Memory B cell (primary cell): Measurements from ENCODE around the gene ZMPSTE24.
"Not testable (repeated sequence)": the region's sequence is repeated elsewhere in the genome, so short reads cannot be mapped to it uniquely, and the experiment has no call there.

ENCODE experiments used
- ATAC-seq: fragments of 150-1000 bp; cut with Tn5 transposase; 2 replicates; pipeline ENCODE4 v1.10.0; 2021; ENCODE audit warnings: low read depth, mild to moderate bottlenecking, moderate library complexity
- DNase-seq, 2 donors: peaks; one replicate each; pipeline ENCODE4 v3.0.0; 2022; ENCODE audit warnings: low spot score in 2 of 2
- H3K27ac Mint-ChIP-seq: one replicate; pipeline ENCODE4 v1.8.0; 2022; ENCODE audit warnings: mild to moderate bottlenecking, moderate library complexity, mixed read lengths
- H3K27me3 Mint-ChIP-seq: one replicate; pipeline ENCODE4 v1.8.0; 2022; ENCODE audit warnings: mixed read lengths
- H3K36me3 Mint-ChIP-seq: one replicate; pipeline ENCODE4 v1.8.0; 2022; ENCODE audit warnings: mild to moderate bottlenecking, mixed read lengths
- H3K4me1 Mint-ChIP-seq: one replicate; pipeline ENCODE4 v1.8.0; 2022; ENCODE audit warnings: mixed read lengths
- H3K4me3 Mint-ChIP-seq: one replicate; pipeline ENCODE4 v1.8.0; 2022; ENCODE audit warnings: mild to moderate bottlenecking, moderate library complexity, mixed read lengths
- H3K9me3 Mint-ChIP-seq: one replicate; pipeline ENCODE4 v1.8.0; 2022; ENCODE audit warnings: mixed read lengths

ZMPSTE24 gene

GRCh38 chr1:40313958-40314720 is 56.1 kb downstream of the ZMPSTE24 start:
- DNase-seq = no peak
- H3K4me1 Mint-ChIP-seq = peaks cover 42% of the 10 kb centered on the region

GRCh38 chr1:40314721-40315238 is 56.7 kb downstream of the ZMPSTE24 start:
- Mint-ChIP-seq H3K27ac (peak overlapping the region; percentile 85), H3K4me1 (peaks cover 42% of the 10 kb centered on the region), H3K4me3 (peak overlapping the region; percentile 83)

More at GRCh38 chr1:40313958-40314720, 56.1 kb downstream of the ZMPSTE24 start:
- peak overlapping the region; percentile 83 for H3K4me3 Mint-ChIP-seq
- no peaks in the 10 kb centered on the region for H3K36me3 Mint-ChIP-seq
- ATAC-seq = no peak
- H3K27ac Mint-ChIP-seq = peak overlapping the region; percentile 85
- H3K27me3 Mint-ChIP-seq = no peaks in the 10 kb centered on the region
- H3K9me3 Mint-ChIP-seq = no peaks in the 10 kb centered on the region

GRCh38 chr1:40315239-40315794 is 57.3 kb downstream of the ZMPSTE24 start:
- Mint-ChIP-seq H3K9me3 (no peaks in the 10 kb centered on the region), H3K36me3 (no peaks in the 10 kb centered on the region), H3K27me3 (no peaks in the 10 kb centered on the region), H3K4me3 (peak overlapping the region; percentile 83), H3K4me1 (peaks cover 42% of the 10 kb centered on the region), H3K27ac (peak overlapping the region; percentile 85)
- DNase-seq = peak; percentile 92 to 93
- ATAC-seq = peak; percentile 67

More at GRCh38 chr1:40314721-40315238, 56.7 kb downstream of the ZMPSTE24 start:
- no peaks in the 10 kb centered on the region for H3K9me3 Mint-ChIP-seq
- H3K36me3 Mint-ChIP-seq = no peaks in the 10 kb centered on the region
- DNase-seq (peak in 1 of 2 donors; percentile 31), ATAC-seq (no peak)
- H3K27me3 Mint-ChIP-seq = no peaks in the 10 kb centered on the region

GRCh38 chr1:40315795-40316594 is 58.0 kb downstream of the ZMPSTE24 start:
- Mint-ChIP-seq H3K27ac (peak overlapping the region; percentile 77), H3K27me3 (no peaks in the 10 kb centered on the region)
- peak; percentile 4 for ATAC-seq

GRCh38 chr1:40316595-40317393 is 58.8 kb downstream of the ZMPSTE24 start, which contains the start of gene COL9A2:
COL9A2 (minus strand) TSS chr1:40317286; CDS start chr1:40317197, 89 bp downstream.
- no peaks in the 10 kb centered on the region for H3K36me3 Mint-ChIP-seq
- H3K9me3 Mint-ChIP-seq = no peaks in the 10 kb centered on the region
- ATAC-seq (peak; percentile 69), DNase-seq (peak; percentile 66 to 74)
- peak within 1 kb of the TSS; percentile 83 for H3K4me3 Mint-ChIP-seq
- H3K27ac Mint-ChIP-seq = peak within 1 kb of the TSS; percentile 77
- H3K27me3 Mint-ChIP-seq = no peaks in the 10 kb centered on the region
- peaks cover 36% of the 10 kb centered on the region for H3K4me1 Mint-ChIP-seq

More at GRCh38 chr1:40315795-40316594, 58.0 kb downstream of the ZMPSTE24 start:
- Mint-ChIP-seq H3K9me3 (no peaks in the 10 kb centered on the region), H3K36me3 (no peaks in the 10 kb centered on the region), H3K4me3 (peak overlapping the region; percentile 83), H3K4me1 (peaks cover 38% of the 10 kb centered on the region)
- peak in 1 of 2 donors; percentile 51 for DNase-seq

- no peak for DNase-seq
- Mint-ChIP-seq H3K4me1 (peaks cover 35% of the 10 kb centered on the region), H3K27me3 (no peaks in the 10 kb centered on the region), H3K9me3 (no peaks in the 10 kb centered on the region), H3K36me3 (no peaks in the 10 kb centered on the region), H3K4me3 (peak overlapping the region; percentile 80), H3K27ac (no peak overlapping the region)
- ATAC-seq = no peak
Measured at GRCh38 chr1:40317394-40318074, 59.5 kb downstream of the ZMPSTE24 start.

GRCh38 chr1:40318476-40318875 is 60.4 kb downstream of the ZMPSTE24 start:
- Mint-ChIP-seq H3K4me1 (peaks cover 28% of the 10 kb centered on the region), H3K27me3 (no peaks in the 10 kb centered on the region), H3K4me3 (no peak overlapping the region), H3K27ac (no peak overlapping the region), H3K36me3 (no peaks in the 10 kb centered on the region), H3K9me3 (no peaks in the 10 kb centered on the region)
- ATAC-seq (no peak), DNase-seq (no peak)

GRCh38 chr1:40318970-40319621 is 61.1 kb downstream of the ZMPSTE24 start:
- DNase-seq (no peak), ATAC-seq (no peak)
- Mint-ChIP-seq H3K27ac (no peak overlapping the region), H3K27me3 (no peaks in the 10 kb centered on the region), H3K9me3 (no peaks in the 10 kb centered on the region), H3K36me3 (no peaks in the 10 kb centered on the region), H3K4me3 (no peak overlapping the region), H3K4me1 (peaks cover 21% of the 10 kb centered on the region)

GRCh38 chr1:40331403-40331802 is 73.4 kb downstream of the ZMPSTE24 start:
- not testable (repeated sequence) for H3K36me3 Mint-ChIP-seq, H3K27me3 Mint-ChIP-seq, H3K4me1 Mint-ChIP-seq

GRCh38 chr1:40332695-40333094 is 74.7 kb downstream of the ZMPSTE24 start:
- no peak overlapping the region for H3K27ac Mint-ChIP-seq
- peaks cover 3% of the 10 kb centered on the region for H3K9me3 Mint-ChIP-seq
- H3K4me3 Mint-ChIP-seq = no peak overlapping the region
- no peaks in the 10 kb centered on the region for H3K4me1 Mint-ChIP-seq
- no peaks in the 10 kb centered on the region for H3K27me3 Mint-ChIP-seq
- ATAC-seq = no peak
- H3K36me3 Mint-ChIP-seq = no peaks in the 10 kb centered on the region
- no peak for DNase-seq

More at GRCh38 chr1:40331403-40331802, 73.4 kb downstream of the ZMPSTE24 start:
- not testable (repeated sequence) for H3K9me3 Mint-ChIP-seq, H3K27ac Mint-ChIP-seq, ATAC-seq, DNase-seq, H3K4me3 Mint-ChIP-seq

- Mint-ChIP-seq H3K4me1 (peaks cover 31% of the 10 kb centered on the region), H3K36me3 (no peaks in the 10 kb centered on the region), H3K27ac (no peak overlapping the region), H3K27me3 (no peaks in the 10 kb centered on the region), H3K9me3 (no peaks in the 10 kb centered on the region), H3K4me3 (no peak overlapping the region)
- ATAC-seq = no peak
- no peak for DNase-seq
Measured at GRCh38 chr1:40337443-40337842, 79.4 kb downstream of the ZMPSTE24 start.

- ATAC-seq = peak; percentile 90
- Mint-ChIP-seq H3K36me3 (no peaks in the 10 kb centered on the region), H3K9me3 (no peaks in the 10 kb centered on the region), H3K27ac (peak overlapping the region; percentile 26), H3K4me3 (peak overlapping the region; percentile 64), H3K4me1 (peaks cover 38% of the 10 kb centered on the region), H3K27me3 (no peaks in the 10 kb centered on the region)
- DNase-seq = peak; percentile 93 to 95
Measured at GRCh38 chr1:40338745-40339419, 80.8 kb downstream of the ZMPSTE24 start.
